Activated CD8-positive, alpha-beta memory T cell treated with anti-CD3 and anti-CD28 coated beads, Interleukin-2, amount 10 ng/mL, durations not matched to agents 7 days and 5 days (primary cell): Measurements from ENCODE around the gene DPH5. TPM values are rescaled to one million over a fixed set of nuclear protein-coding genes. Genes with fewer than 3 reads are reported as not detected.

ENCODE experiments used
- ATAC-seq: fragments of 150-1000 bp; cut with Tn5 transposase; one replicate; pipeline ENCODE4 v1.10.0; 2021; ENCODE audit warnings: moderate library complexity
- CTCF ChIA-PET: fragments of 350-600 bp; sonication (Branson Sonifier 250); formaldehyde crosslinking; loops from one replicate; lab custom pipeline; 2021; ENCODE audit warnings: antibody characterized with exemption; lab: Charles Lee
- DNase-seq: peaks from one replicate; pipeline ENCODE4 v3.0.0-alpha.2; 2020
- H3K27ac Mint-ChIP-seq: one replicate; pipeline ENCODE4 v1.8.0; 2021; ENCODE audit warnings: mild to moderate bottlenecking, mixed read lengths
- H3K27me3 Mint-ChIP-seq: one replicate; pipeline ENCODE4 v1.8.0; 2021; ENCODE audit warnings: mixed read lengths
- H3K36me3 Mint-ChIP-seq: one replicate; pipeline ENCODE4 v1.8.0; 2021; ENCODE audit warnings: mild to moderate bottlenecking, mixed read lengths
- H3K4me1 Mint-ChIP-seq: one replicate; pipeline ENCODE4 v1.8.0; 2021; ENCODE audit warnings: mixed read lengths
- H3K4me3 Mint-ChIP-seq: one replicate; pipeline ENCODE4 v1.8.0; 2021; ENCODE audit warnings: mild to moderate bottlenecking, moderate library complexity, mixed read lengths
- H3K9me3 Mint-ChIP-seq: one replicate; pipeline ENCODE4 v1.8.0; 2022; ENCODE audit warnings: low read depth, mixed read lengths
- total RNA-seq, 2 experiments: library from RNA; stranded (reverse); gene quantifications; one replicate each; pipeline ENCODE4 v1.2.3, GENCODE V29; 2021

Gene DPH5
- total RNA-seq, 2 experiments from 2014 or later, result 28.2 to 36.4 TPM

- Mint-ChIP-seq H3K9me3 (no peaks in the 10 kb centered on the region), H3K27me3 (no peaks in the 10 kb centered on the region), H3K36me3 (peaks cover 49% of the 10 kb centered on the region), H3K4me3 (peak overlapping the region; percentile 91), H3K4me1 (peaks cover 46% of the 10 kb centered on the region), H3K27ac (peak overlapping the region; percentile 87)
- no peak for ATAC-seq
- CTCF ChIA-PET, result no interaction called here
- no peak for DNase-seq
Observed at GRCh38 chr1:101026430-101026788, 825 bp upstream of the DPH5 start.

DNA sequence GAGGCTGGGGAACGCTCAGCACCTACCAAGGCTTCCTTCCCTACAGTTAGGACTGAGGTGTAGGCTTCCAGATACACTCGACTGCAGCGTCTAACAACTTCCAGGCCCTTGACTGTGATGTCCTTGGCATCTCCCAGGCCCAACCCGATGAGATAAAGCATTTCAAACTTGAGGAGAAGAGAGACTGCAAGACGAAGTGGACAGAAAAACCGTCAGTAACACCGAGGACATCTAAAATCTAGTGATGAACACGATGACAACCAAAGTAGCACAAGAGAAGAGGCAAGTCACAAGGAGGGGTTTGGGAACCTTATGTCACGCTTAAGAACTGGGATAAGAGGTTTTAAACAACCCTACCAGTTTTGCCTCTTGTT is 314 bp downstream of the DPH5 start:
- DNase-seq (peak; percentile 47), ATAC-seq (peak; percentile 44)
- H3K36me3 Mint-ChIP-seq, result peaks cover 53% of the 10 kb centered on the region
- peak overlapping the region; percentile 91 for H3K4me3 Mint-ChIP-seq
- peak overlapping the region; percentile 87 for H3K27ac Mint-ChIP-seq
- no peaks in the 10 kb centered on the region for H3K9me3 Mint-ChIP-seq
- no peaks in the 10 kb centered on the region for H3K27me3 Mint-ChIP-seq
- CTCF ChIA-PET, result interaction anchor here (1.3 to 1.5 kb wide), 2 partner anchors 104 to 213 kb away, joined by 3 to 7 read pairs; no protein-coding TSS in a partner anchor
- H3K4me1 Mint-ChIP-seq, result peaks cover 42% of the 10 kb centered on the region

- H3K36me3 Mint-ChIP-seq, result peaks cover 49% of the 10 kb centered on the region
- no peaks in the 10 kb centered on the region for H3K9me3 Mint-ChIP-seq
- H3K27ac Mint-ChIP-seq, result no peak overlapping the region
- H3K4me3 Mint-ChIP-seq, result no peak overlapping the region
- H3K4me1 Mint-ChIP-seq, result peaks cover 25% of the 10 kb centered on the region
- H3K27me3 Mint-ChIP-seq, result no peaks in the 10 kb centered on the region
- ATAC-seq (no peak), DNase-seq (no peak)
- CTCF ChIA-PET, result interaction anchor here (0.7 to 1.8 kb wide), 4 partner anchors 10 to 246 kb away, joined by 3 to 4 read pairs (median 3); no protein-coding TSS in a partner anchor
Observed at GRCh38 chr1:101022294-101022693, 3.3 kb downstream of the DPH5 start.

GRCh38 chr1:101017448-101017847 is 8.1 kb downstream of the DPH5 start:
- H3K9me3 Mint-ChIP-seq, result peaks cover 3% of the 10 kb centered on the region

GRCh38 chr1:101013776-101014175 is 11.8 kb downstream of the DPH5 start:
- DNase-seq (no peak), ATAC-seq (no peak)
- no peaks in the 10 kb centered on the region for H3K4me1 Mint-ChIP-seq
- H3K4me3 Mint-ChIP-seq, result no peak overlapping the region
- no peak overlapping the region for H3K27ac Mint-ChIP-seq
- no peaks in the 10 kb centered on the region for H3K27me3 Mint-ChIP-seq
- CTCF ChIA-PET, result interaction anchor here (0.9 to 1.4 kb wide), 2 partner anchors 10 to 225 kb away, joined by 3 to 6 read pairs; no protein-coding TSS in a partner anchor
- H3K9me3 Mint-ChIP-seq, result peaks cover 3% of the 10 kb centered on the region
- peaks cover 61% of the 10 kb centered on the region for H3K36me3 Mint-ChIP-seq

More at GRCh38 chr1:101017448-101017847, 8.1 kb downstream of the DPH5 start:
- Mint-ChIP-seq H3K36me3 (peaks cover 63% of the 10 kb centered on the region), H3K4me3 (no peak overlapping the region), H3K4me1 (no peaks in the 10 kb centered on the region), H3K27me3 (no peaks in the 10 kb centered on the region), H3K27ac (no peak overlapping the region)
- DNase-seq, result no peak
- no peak for ATAC-seq
- CTCF ChIA-PET, result no interaction called here

- ATAC-seq, result no peak
- CTCF ChIA-PET, result no interaction called here
- H3K36me3 Mint-ChIP-seq, result peaks cover 60% of the 10 kb centered on the region
Observed at GRCh38 chr1:101008229-101008834, 17.3 kb downstream of the DPH5 start.

DNA sequence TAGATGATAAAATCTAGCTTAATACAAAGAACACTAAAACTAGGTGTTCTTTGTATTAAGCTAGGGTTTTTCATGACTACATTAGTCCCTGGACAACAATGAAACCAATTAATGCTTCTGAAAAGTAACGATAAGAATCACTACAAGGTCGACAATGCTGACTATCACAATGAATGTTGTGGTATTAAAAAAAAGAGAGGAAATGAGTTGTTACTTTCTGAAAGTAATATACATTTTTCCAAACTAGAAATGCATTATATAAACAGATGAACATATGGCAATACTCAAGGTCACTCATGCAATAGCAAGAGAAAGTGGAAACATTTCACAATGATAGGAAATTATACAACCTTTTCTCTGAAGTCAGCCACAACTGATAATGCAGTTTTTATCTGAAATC is 19.0 kb downstream of the DPH5 start:
- H3K27ac Mint-ChIP-seq, result no peak overlapping the region
- H3K9me3 Mint-ChIP-seq, result peaks cover 1% of the 10 kb centered on the region
- H3K4me1 Mint-ChIP-seq, result peaks cover 29% of the 10 kb centered on the region
- DNase-seq, result no peak
- CTCF ChIA-PET, result no interaction called here
- peak; percentile 51 for ATAC-seq
- H3K4me3 Mint-ChIP-seq, result no peak overlapping the region
- H3K36me3 Mint-ChIP-seq, result peaks cover 55% of the 10 kb centered on the region
- no peaks in the 10 kb centered on the region for H3K27me3 Mint-ChIP-seq

More at GRCh38 chr1:101008229-101008834, 17.3 kb downstream of the DPH5 start:
- Mint-ChIP-seq H3K27me3 (no peaks in the 10 kb centered on the region), H3K4me3 (no peak overlapping the region), H3K4me1 (peaks cover 22% of the 10 kb centered on the region), H3K27ac (no peak overlapping the region), H3K9me3 (peaks cover 1% of the 10 kb centered on the region)
- no peak for DNase-seq

DNA sequence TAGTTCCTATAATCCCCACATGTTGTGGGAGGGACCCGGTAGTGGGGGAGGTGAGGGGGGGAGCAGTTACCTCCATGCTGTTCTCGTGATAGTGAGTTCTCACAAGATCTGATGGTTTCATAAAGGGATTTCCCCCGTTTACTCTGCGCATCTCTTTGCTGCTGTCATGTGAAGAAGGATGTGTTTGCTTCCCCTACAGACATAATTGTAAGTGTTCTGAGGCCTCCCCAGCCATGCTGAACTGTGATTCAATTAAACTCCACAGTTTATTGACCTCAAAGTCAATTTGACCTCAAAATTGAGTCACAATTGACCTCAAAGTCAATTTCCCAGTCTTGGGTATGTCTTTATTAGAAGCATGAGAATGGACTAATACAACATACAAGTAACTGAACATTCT is 19.7 kb downstream of the DPH5 start:
- no peak for DNase-seq
- no peak overlapping the region for H3K4me3 Mint-ChIP-seq
- peaks cover 1% of the 10 kb centered on the region for H3K9me3 Mint-ChIP-seq
- peaks cover 29% of the 10 kb centered on the region for H3K4me1 Mint-ChIP-seq
- H3K27ac Mint-ChIP-seq, result no peak overlapping the region
- no peak for ATAC-seq
- peaks cover 58% of the 10 kb centered on the region for H3K36me3 Mint-ChIP-seq
- CTCF ChIA-PET, result no interaction called here
- H3K27me3 Mint-ChIP-seq, result no peaks in the 10 kb centered on the region

- no peak for DNase-seq
- Mint-ChIP-seq H3K4me1 (peaks cover 29% of the 10 kb centered on the region), H3K9me3 (peaks cover 1% of the 10 kb centered on the region), H3K4me3 (no peak overlapping the region), H3K27me3 (no peaks in the 10 kb centered on the region), H3K36me3 (peaks cover 59% of the 10 kb centered on the region), H3K27ac (no peak overlapping the region)
- CTCF ChIA-PET, result interaction anchor here (0.8 to 1.5 kb wide), 2 partner anchors 16 to 283 kb away, joined by 3 read pairs; no protein-coding TSS in a partner anchor
- ATAC-seq, result no peak
Observed at GRCh38 chr1:101005183-101005582, 20.4 kb downstream of the DPH5 start.

DNA sequence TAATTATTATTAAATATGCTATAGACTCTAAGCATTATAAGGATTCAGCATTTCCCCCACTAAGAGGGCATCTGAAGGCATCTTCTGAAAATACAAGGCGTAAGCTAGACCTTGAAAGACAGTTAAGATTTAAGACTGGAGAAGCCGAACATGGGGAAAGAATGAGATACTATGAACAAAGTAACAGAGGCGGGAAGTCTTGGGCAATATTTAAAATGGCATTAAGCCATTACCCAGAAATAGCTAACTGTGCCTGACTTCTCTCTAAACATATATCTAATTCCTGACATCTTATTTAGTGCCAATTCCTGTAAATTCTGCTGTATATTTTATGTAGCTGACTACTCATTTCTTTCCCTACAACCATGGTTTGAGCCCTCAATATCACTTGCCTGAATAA is 20.9 kb downstream of the DPH5 start:
- Mint-ChIP-seq H3K27ac (no peak overlapping the region), H3K36me3 (peaks cover 55% of the 10 kb centered on the region), H3K27me3 (no peaks in the 10 kb centered on the region), H3K4me3 (no peak overlapping the region), H3K9me3 (peaks cover 1% of the 10 kb centered on the region), H3K4me1 (peaks cover 29% of the 10 kb centered on the region)
- ATAC-seq, result no peak
- CTCF ChIA-PET, result interaction anchor here (0.8 to 1.5 kb wide), 3 partner anchors 16 to 283 kb away, joined by 3 to 6 read pairs (median 3); no protein-coding TSS in a partner anchor
- DNase-seq, result no peak

- CTCF ChIA-PET, result interaction anchor here (1.4 to 1.5 kb wide), 2 partner anchors 15 to 235 kb away, joined by 3 to 6 read pairs; no protein-coding TSS in a partner anchor
- Mint-ChIP-seq H3K27ac (no peak overlapping the region), H3K9me3 (peaks cover 1% of the 10 kb centered on the region), H3K27me3 (no peaks in the 10 kb centered on the region), H3K36me3 (peaks cover 51% of the 10 kb centered on the region), H3K4me3 (no peak overlapping the region), H3K4me1 (peaks cover 29% of the 10 kb centered on the region)
- DNase-seq (no peak), ATAC-seq (no peak)
Observed at GRCh38 chr1:101004061-101004460, 21.5 kb downstream of the DPH5 start.

DNA sequence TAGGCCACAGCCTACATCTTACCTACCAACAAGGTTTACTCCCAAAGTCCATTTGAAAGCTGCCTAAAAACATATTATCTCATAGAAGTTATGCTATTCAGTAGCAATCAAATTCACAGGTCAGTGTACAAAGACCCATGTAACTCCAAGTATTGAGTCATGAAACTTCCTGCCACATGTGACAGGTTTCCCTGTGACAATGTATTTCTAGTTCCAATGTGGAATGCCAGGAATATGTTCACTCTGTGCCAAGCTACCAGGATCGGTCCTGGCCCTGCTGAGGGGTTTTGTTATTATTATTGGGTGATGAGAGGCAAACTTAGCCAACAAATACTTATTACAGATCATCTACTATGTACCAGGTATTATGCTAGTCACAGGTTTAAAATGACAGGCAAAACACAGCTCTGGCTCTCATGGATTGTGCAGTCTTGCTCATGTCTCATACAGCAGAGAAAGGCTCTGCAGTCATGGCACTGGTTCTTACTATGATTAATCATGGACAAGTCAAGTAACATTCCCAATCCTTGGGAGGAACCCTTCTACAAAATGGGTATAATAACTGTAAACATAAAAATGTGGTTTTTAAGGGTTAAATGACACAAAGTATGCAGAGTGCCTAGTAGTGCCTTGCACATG is 22.5 kb downstream of the DPH5 start:
- Mint-ChIP-seq H3K9me3 (peaks cover 1% of the 10 kb centered on the region), H3K36me3 (peaks cover 48% of the 10 kb centered on the region), H3K4me3 (no peak overlapping the region), H3K27me3 (no peaks in the 10 kb centered on the region), H3K4me1 (peaks cover 29% of the 10 kb centered on the region), H3K27ac (no peak overlapping the region)
- no peak for ATAC-seq
- no peak for DNase-seq
- CTCF ChIA-PET, result interaction anchor here (0.9 to 2.2 kb wide), 2 partner anchors 9 to 285 kb away, joined by 4 to 13 read pairs; no protein-coding TSS in a partner anchor

- no peaks in the 10 kb centered on the region for H3K27me3 Mint-ChIP-seq
- H3K4me1 Mint-ChIP-seq, result peaks cover 28% of the 10 kb centered on the region
- no peaks in the 10 kb centered on the region for H3K9me3 Mint-ChIP-seq
- CTCF ChIA-PET, result interaction anchor here (0.9 to 2.2 kb wide), 3 partner anchors 9 to 285 kb away, joined by 3 to 13 read pairs (median 4); no protein-coding TSS in a partner anchor
- peaks cover 49% of the 10 kb centered on the region for H3K36me3 Mint-ChIP-seq
- H3K4me3 Mint-ChIP-seq, result no peak overlapping the region
- no peak for DNase-seq
- no peak overlapping the region for H3K27ac Mint-ChIP-seq
- ATAC-seq, result no peak
Observed at GRCh38 chr1:101002551-101002950, 23.0 kb downstream of the DPH5 start.
